Measurements from ENCODE around the gene FAM83C.
A peak's percentile ranks its signal among the peaks of the same experiment; 100 is the strongest.
"Not testable (repeated sequence)": the region's sequence is repeated elsewhere in the genome, so short reads cannot be mapped to it uniquely, and the experiment has no call there.

FAM83C gene

DNA sequence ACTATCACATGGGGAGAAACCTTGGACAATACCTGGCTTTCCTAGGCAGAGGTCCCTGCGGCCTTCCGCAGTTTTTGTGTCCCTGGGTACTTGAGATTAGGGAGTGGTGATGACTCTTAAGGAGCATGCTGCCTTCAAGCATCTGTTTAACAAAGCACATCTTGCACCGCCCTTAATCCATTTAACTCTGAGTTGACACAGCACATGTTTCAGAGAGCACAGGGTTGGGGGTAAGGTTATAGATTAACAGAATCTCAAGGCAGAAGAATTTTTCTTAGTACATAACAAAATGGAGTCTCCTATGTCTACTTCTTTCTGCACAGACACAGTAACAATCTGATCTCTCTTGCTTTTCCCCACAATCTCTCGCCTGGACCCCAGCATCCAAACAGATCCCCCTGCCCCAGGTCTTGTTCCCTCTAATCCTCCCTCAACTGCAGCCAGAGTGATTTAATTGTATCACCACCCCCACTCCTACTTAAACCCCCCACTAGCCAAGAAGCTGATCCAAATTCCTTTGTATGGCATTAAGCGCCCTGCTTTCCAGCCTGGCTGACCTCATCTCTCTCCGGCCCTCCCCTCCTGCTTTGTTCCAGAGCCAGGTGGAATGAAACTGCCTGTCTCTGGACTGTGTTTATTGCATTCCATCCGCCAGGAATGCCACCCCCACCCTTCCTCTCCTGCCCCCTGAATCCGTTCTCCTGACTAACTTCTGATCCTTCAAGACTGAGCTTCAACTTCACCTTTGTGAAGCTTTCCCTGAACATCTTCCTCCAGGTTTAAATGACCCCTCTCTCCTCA, 29.3 kb downstream of the FAM83C start:
- DNase-seq, result peak; percentile 27

DNA sequence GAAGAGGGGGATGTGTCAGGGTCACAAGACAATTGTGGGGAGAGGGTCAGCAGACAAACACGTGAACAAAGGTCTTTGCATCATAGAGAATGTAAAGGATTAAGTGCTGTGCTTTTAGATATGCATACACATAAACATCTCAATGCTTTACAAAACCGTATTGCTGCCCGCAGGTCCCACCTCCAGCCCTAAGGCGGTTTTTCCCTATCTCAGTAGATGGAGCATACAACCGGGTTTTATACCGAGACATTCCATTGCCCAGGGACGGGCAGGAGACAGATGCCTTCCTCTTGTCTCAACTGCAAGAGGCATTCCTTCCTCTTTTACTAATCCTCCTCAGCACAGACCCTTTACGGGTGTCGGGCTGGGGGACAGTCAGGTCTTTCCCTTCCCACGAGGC, 29.9 kb downstream of the FAM83C start:
- not testable (repeated sequence) for DNase-seq

DNA sequence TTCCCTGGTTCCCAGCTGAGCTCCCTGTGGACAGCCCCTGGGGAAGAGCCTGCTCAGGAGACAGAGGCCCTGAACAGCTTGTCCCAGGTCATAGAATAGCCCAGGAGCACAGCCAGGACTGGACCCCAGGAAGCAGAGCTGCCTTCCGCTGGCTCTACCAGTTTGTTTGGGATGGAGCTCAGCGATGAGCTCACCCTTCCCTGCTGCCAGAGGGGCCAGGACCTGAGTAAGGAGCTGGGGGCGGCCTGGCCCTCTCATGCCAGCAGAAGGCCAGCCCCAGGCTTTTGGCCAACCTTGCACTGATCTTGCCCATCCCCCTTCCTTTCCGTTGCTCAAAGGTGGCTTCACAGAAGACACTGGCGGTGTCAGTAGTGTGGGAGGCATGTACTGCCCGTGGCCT, 31.8 kb downstream of the FAM83C start:
- no peak for DNase-seq

DNA sequence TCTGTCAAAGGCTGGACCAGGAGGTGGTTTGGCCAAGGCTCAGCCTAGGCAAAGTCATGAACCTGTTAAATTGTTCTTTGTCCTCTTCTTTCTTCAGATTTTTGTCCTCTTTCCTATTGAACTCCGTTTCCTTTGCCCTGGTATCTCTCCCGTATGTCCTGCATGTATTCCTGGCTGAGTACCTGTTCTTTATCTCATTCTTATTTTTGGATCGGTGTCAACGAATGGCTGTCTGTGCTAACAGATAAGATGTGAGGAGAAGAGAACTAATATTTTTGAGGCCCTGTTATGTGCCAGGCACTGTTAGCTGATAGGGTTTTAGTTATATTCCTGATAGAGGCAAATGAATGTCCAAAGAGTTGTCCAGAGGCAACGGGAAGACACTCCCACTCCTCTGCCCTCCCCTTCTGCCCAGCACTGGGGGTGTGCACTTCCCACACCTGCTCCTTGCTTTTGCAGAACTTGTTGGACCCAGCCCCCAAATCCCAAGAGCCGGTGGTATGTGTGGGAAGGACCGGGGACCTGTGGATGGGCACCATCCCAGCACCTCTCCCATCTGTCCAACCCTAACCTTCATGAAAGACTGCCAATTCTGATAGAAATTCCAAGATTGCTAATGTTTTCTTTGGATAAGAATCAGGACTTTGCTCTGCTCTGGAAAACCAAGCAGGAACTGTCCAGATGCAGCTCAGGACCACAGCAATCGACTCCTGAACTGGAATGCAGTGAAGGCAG, 34.9 kb downstream of the FAM83C start:
- DNase-seq, result no peak

DNA sequence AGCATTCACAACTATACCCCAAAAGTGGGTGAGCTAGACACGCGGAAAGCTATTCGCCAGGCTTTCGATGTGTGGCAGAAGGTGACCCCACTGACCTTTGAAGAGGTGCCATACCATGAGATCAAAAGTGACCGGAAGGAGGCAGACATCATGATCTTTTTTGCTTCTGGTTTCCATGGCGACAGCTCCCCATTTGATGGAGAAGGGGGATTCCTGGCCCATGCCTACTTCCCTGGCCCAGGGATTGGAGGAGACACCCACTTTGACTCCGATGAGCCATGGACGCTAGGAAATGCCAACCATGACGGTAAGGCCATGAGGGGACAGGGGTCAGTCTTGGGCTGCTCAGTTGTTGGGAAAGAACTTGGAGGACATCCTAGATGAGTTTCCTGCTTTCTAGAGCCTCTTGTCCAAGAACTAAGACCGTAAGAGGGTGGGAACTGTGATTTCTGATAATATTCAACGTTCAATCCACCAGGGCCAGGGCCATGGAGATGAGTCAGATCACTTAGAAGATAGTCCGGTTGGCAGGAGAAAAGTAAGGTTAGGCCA, 37.7 kb downstream of the FAM83C start:
- DNase-seq, result no peak

DNA sequence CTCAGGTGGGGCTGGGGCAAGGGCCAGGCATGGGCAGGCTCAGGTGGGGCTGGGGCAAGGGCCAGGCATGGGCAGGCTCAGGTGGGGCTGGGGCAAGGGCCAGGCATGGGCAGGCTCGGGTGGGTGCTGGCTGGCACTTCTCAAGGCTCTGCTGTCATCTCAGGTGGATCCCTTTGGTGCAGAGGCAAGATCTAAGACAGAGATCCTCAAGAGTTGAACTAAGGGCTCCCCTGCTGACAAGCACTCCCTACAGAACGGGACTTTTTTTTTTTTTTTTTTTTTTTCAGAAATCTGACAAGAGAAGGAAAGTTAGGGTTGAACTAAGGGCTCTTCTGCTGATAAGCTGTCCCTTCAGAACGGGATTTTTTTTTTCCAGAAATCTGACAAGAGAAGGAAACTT, 39.2 kb downstream of the FAM83C start:
- no peak for DNase-seq

DNA sequence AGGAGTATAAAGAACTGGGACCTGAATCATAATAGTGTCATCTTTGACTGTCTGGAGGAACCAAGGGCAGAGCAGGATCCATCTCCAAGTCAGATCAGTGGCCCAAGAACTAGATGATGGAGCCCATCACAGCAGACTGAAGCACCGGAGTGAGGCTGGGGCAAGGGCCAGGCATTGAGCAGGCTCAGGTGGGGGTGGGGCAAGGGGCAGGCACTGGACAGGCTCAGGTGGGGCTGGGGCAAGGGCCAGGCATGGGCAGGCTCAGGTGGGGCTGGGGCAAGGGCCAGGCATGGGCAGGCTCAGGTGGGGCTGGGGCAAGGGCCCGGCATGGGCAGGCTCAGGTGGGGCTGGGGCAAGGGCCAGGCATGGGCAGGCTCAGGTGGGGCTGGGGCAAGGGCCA, 39.6 kb downstream of the FAM83C start:
- not testable (repeated sequence) for DNase-seq

DNA sequence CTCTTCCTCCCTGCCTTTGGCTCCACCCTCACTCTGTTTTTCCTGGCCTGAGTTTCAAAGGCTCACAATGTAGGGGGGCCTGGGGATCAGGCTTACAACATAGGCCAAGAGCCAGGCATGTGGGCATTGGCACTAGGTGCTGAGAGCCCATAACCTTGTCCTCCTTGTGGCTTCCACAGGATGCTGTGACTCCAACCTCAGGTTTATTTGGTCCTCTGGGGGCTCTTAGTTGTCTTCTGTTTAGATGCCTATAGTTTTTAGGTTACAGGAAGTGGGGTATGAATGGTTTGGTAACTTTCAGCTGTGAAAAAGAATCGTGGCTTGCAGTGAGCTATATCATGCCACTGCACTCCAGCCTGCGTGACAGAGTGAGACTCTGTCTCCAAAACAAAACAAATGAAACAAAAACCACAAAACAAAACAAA, 40.2 kb downstream of the FAM83C start:
- no peak for DNase-seq

DNA sequence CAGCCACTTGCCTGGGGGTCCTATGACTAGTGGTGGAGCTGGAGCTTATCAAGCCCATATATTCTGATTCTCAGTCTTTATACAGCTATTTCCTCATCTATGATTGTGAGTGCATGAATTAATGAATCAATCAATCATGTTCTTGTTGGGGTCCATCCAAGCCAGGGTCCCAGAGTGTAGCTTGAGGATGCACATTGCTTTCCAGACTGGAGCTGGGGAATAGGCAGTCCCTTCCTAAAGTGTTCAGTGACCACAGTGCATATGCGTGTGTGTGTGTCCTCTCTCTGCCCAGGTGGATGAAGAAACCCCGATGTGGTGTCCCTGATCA, 40.6 kb downstream of the FAM83C start:
- no peak for DNase-seq

DNA sequence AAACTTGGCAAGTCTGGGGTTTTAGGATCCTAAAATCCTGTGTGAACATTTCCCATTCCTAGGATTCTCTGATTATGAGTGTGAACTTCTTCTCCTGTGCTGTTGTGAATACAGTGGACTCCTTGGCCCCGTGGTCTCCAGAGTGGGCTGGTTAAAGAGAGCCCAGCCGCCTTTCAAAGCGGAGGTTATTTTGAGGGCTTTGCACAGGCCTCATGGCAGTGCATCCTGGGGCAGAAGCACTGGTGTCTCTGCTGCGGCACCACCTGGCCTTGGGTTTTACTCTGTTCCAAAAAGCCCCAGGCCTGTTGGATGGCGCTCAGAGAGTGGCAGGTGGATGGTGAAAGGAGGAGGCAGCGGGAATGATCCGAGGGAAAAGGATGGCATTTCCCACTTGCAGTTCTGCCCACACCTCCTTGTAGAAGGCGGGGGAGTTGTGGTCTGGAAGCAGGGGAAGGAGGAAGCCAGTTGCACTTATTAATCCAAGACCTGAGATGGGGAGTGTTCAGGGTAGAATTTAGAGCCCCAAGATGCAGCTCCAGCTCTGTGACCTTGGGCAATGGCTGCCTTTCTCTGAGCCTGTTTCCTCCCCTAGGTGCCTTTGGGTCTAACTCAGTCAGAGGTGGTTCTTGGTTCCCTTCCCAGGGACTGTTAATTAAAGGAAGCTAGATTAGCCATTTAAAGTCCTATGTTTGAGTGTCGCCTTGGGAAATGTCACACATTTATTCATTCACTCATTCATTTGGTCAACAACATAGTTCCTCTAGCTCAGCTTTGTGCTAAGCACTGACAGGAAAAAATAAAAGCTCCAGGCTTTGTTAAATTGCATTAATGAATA, 43.4 kb downstream of the FAM83C start:
- no peak for DNase-seq

DNA sequence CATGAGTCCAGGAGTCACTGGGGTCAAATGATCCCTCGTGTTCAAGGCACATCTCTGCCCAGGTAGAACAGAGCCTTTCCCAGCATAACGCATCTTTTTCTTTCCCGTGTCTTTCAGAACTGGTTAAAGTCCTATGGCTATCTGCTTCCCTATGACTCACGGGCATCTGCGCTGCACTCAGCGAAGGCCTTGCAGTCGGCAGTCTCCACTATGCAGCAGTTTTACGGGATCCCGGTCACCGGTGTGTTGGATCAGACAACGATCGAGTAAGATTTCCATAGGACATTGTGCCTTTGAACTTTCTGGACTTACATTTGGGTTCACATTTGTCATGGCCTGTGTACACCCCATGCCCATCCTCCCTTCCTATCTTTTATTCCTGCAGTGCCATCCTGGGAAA, 45.5 kb downstream of the FAM83C start:
- no peak for DNase-seq

DNA sequence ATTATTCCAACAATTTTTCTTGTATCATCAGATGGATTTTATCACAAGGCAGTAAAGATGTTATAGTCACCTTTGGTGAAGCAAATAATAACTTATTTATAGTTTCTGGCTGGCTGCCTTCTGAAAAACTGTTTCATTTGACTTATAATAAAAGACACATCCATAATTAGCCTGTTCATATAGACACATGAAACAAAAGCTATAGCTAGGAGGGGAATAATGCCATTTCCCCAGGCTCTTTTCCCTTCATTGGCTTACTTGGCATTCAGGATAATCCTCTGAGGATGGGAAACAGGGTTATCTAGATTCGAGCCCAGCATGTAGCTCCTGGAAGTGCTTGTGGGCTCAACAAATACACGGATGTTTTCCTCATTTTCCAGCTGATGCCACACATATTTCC, 48.2 kb downstream of the FAM83C start:
- no peak for DNase-seq

DNA sequence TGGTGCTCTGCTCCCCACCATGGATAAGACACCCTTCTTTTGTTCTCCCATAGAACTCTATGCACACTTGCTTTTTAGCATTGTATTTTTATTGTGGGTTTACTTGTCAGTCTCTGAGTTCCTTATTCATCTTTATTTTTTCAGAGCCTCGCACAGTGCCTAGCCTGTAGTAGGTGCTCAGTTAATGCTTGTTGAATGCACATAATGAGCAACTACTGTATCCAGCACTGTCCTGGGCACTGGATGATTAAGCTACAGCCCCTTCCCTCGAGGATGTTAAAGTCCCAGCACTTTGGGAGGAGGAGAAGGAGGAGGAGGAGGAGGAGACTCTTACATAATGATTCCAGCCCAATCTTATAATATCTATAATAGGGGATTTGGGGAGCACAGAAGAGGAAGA, 48.9 kb downstream of the FAM83C start:
- no peak for DNase-seq

DNA sequence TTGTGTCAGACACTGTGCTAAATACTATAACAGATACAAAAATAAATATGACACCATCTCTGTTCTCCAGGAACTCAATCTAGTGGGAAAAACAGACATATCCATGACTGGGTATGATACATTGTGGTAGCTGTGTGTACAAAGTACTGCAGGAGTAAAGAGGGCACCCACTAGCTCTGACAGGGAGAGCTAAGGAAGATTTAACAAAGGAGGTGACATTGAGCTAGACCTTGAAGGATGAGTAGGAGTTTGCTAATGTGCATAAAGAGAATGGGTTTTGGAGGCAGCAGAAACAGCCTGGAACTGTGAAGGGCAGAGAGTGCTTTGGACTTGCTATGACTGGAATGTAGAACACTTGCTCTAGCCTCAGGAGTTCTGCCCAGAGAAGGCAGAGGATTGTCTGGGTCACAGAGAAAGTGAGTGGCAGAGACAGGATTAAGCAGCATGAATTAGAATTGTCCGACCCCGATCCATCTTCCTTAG, 51.4 kb downstream of the FAM83C start:
- no peak for DNase-seq

DNA sequence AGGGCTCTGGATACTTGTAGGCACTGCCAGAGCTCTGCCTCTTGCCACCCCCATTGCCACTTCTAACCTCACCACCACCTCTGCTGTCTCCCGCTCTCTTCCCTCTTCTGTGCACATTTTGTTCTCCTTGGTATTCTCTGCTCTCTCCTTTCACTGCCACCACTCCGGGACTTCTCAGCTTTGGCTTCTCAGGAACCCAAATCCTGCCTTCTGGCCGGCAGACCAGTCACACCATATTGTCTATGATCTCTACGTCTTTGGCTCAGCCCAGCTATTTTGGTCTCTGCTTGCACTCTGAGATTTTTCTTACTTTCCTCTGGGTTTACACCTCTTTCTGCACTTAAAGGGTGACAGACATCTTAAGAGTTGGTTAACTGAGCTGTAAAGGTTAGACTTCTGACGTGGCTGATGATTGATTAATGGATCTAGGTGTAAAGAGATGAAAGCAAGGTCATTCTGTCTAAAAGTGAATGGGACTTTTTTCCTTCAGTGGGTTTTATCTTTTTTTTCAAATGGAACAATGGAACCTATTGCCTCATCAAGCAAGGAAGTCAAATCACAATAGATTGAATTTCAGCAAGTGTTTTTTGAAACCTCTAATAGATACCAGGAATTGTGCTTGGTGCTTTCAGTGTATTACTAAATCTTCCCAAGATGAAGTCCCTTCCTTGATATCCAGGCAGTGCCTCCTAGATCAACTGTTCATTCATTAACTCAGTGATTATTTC, 52.0 kb downstream of the FAM83C start:
- no peak for DNase-seq

DNA sequence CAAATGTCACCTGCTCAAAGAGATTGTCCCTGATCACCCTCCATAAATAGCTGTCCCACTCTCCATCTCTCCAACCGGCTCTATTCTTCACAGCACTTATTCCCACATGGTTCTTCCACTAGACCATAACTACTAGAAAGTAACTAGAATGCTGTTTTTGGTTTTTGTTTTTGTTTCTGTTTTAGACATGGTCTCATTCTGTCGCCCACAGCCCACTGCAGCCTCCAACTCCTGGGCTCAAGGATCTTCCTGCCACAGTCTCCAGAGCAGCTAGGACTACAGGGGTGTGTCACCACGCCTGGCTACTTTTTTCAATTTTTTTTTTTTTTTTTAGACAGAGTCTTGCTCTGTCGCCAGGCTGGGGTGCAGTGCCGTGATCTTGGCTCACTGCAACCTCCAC, 53.5 kb downstream of the FAM83C start:
- no peak for DNase-seq

DNA sequence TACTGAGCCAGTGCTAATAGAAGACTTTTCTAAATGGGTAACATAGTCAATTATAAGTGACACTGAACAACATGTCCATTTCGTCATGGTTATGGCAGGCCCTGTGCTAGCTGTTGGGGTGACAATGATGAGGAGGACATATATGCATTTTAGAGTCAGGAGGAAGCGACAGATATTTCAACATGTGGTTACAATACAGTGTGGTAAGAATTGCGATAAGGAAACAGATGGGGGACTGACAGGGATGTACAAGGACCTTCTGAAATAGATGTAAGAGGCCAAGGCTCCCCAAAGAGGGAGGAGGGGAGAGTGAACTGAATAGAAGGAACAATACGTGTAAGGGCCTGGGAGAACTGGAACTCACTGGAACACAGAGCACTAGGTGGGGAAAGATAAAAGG, 54.1 kb downstream of the FAM83C start:
- DNase-seq, result no peak

DNA sequence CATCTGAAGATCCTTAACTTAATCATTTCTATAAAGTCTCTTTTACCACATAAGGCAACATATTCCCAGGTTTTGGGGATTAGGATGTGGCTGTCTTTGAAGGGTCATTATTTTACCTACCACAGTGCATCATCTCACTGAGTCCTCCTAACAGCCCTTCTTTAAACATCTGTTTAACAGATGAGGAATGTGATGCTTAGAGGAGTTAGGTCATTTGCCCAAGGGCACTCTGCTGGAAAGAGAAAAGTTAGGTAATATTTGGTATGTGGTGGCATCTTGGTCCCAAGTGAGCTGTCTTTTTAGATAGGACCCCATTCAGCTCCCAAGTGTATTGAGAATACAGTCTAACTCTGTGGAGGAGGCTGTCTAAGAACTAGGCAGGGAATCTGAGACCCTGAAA, 54.7 kb downstream of the FAM83C start:
- no peak for DNase-seq

DNA sequence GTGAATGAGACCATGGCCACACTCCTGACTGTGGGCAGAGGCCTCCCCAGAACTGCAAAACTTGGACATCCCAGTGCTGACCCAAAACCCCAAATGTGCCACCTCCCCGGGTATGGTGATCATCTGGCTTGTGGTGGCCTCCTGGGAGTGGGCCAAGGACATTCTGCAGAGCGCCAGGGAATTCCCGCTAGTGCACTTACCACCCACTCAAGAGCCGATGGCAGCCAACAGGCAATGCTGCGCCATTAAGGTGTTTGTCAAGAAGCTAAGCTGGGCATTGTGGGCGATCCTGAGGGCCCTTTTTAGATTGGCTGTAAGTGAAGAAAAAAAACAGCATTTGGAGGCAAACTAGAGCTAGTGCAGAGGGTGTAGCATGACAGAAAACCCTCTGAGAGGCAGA, 56.3 kb downstream of the FAM83C start:
- DNase-seq, result no peak

Measured in NCI-H524 treated with DMSO at 0.1 percent for 48 hours (cell line).